H9 (cell line): ENCODE data around the gene CROCC. TPM values are rescaled to one million over a fixed set of nuclear protein-coding genes. Genes with fewer than 3 reads are reported as not detected.
A peak's percentile ranks its signal among the peaks of the same experiment; 100 is the strongest.

Experiments used
- DNase-seq: peaks from one replicate; pipeline ENCODE4 v3.0.0-alpha.2; 2017
- H2AFZ ChIP-seq: one replicate; pipeline ENCODE4 v1.6.1; 2013; ENCODE audit warnings: mild to moderate bottlenecking, low read length, control low read depth, moderate library complexity
- H2AK5ac ChIP-seq: 2 replicates; pipeline ENCODE4 v1.6.1; 2013; ENCODE audit warnings: low read length, control low read depth, mixed read lengths; ENCODE audit not compliant: insufficient read length
- H2BK120ac ChIP-seq: one replicate; pipeline ENCODE4 v1.6.1; 2013; ENCODE audit warnings: low read depth, mild to moderate bottlenecking, low read length, control low read depth, inconsistent platforms; ENCODE audit not compliant: poor library complexity, severe bottlenecking
- H2BK12ac ChIP-seq: 2 replicates; pipeline ENCODE4 v1.6.1; 2013; ENCODE audit warnings: low read length, control low read depth, mixed read lengths, low read depth; ENCODE audit not compliant: insufficient read length
- H2BK15ac ChIP-seq: 2 replicates; pipeline ENCODE4 v1.6.1; 2013; ENCODE audit warnings: low read depth, low read length, control low read depth
- H2BK20ac ChIP-seq: one replicate; pipeline ENCODE4 v1.6.1; 2013; ENCODE audit warnings: low read depth, mild to moderate bottlenecking, low read length, control low read depth, inconsistent platforms; ENCODE audit not compliant: poor library complexity, severe bottlenecking
- H2BK5ac ChIP-seq: 2 replicates; pipeline ENCODE4 v1.6.1; 2013; ENCODE audit warnings: low read length, control low read depth, mixed read lengths; ENCODE audit not compliant: insufficient read length
- H3K14ac ChIP-seq: 2 replicates; pipeline ENCODE4 v1.6.1; 2013; ENCODE audit warnings: low read length, control low read depth; ENCODE audit not compliant: insufficient read depth
- H3K18ac ChIP-seq: 2 replicates; pipeline ENCODE4 v1.6.1; 2013; ENCODE audit warnings: low read depth, mild to moderate bottlenecking, mixed read lengths, low read length, control low read depth; ENCODE audit not compliant: insufficient read length
- H3K23ac ChIP-seq: 2 replicates; pipeline ENCODE4 v1.6.1; 2013; ENCODE audit warnings: low read length, control low read depth, mixed read lengths, low read depth; ENCODE audit not compliant: insufficient read length
- H3K23me2 ChIP-seq: 2 replicates; pipeline ENCODE4 v1.6.1; 2013; ENCODE audit warnings: low read depth, mild to moderate bottlenecking, mixed read lengths, low read length, control low read depth; ENCODE audit not compliant: insufficient read length, poor library complexity, severe bottlenecking
- H3K27ac ChIP-seq: 2 replicates; pipeline ENCODE4 v1.5.1; 2013; ENCODE audit warnings: low read length, control low read depth, mixed read lengths, low read depth; ENCODE audit not compliant: insufficient read length
- H3K27me3 ChIP-seq: 2 replicates; pipeline ENCODE4 v1.6.1; 2013; ENCODE audit warnings: low read length, control low read depth, inconsistent platforms; ENCODE audit not compliant: insufficient read depth
- H3K4ac ChIP-seq: 2 replicates; pipeline ENCODE4 v1.6.1; 2013; ENCODE audit warnings: low read depth, mild to moderate bottlenecking, control low read depth, inconsistent platforms, low read length, moderate library complexity
- H3K4me1 ChIP-seq: 2 replicates; pipeline ENCODE4 v1.6.1; 2013; ENCODE audit warnings: low read length, control low read depth, inconsistent platforms; ENCODE audit not compliant: insufficient read depth
- H3K4me2 ChIP-seq: 2 replicates; pipeline ENCODE4 v1.6.1; 2013; ENCODE audit warnings: low read length, control low read depth, mixed read lengths; ENCODE audit not compliant: insufficient read length, insufficient read depth
- H3K56ac ChIP-seq: 2 replicates; pipeline ENCODE4 v1.6.1; 2013; ENCODE audit warnings: low read depth, mild to moderate bottlenecking, mixed read lengths, low read length, control low read depth; ENCODE audit not compliant: insufficient read length
- H3K79me1 ChIP-seq: 2 replicates; pipeline ENCODE4 v1.6.1; 2013; ENCODE audit warnings: low read depth, mild to moderate bottlenecking, moderate library complexity, low read length, control low read depth, inconsistent platforms; ENCODE audit not compliant: insufficient read depth, poor library complexity, severe bottlenecking
- H3K79me2 ChIP-seq: 2 replicates; pipeline ENCODE4 v1.6.1; 2013; ENCODE audit warnings: low read length, control low read depth, inconsistent platforms; ENCODE audit not compliant: insufficient read depth
- H3K9ac ChIP-seq: 2 replicates; pipeline ENCODE4 v1.6.1; 2013; ENCODE audit warnings: low read length, control low read depth, mixed read lengths; ENCODE audit not compliant: insufficient read length; ENCODE audit errors: extremely low read depth
- H3K9me3 ChIP-seq: one replicate; pipeline ENCODE4 v1.6.1; 2013; ENCODE audit warnings: low read depth, low read length, inconsistent platforms; ENCODE audit not compliant: control insufficient read depth
- H3T11ph ChIP-seq: one replicate; pipeline ENCODE4 v1.6.1; 2013; ENCODE audit warnings: mild to moderate bottlenecking, low read length, control low read depth, inconsistent platforms
- H4K20me1 ChIP-seq: one replicate; pipeline ENCODE4 v1.6.1; 2013; ENCODE audit not compliant: control insufficient read depth, insufficient read length, insufficient read depth
- H4K5ac ChIP-seq: 2 replicates; pipeline ENCODE4 v1.6.1; 2013; ENCODE audit warnings: low read depth, mild to moderate bottlenecking, mixed read lengths, low read length, control low read depth; ENCODE audit not compliant: insufficient read length
- H4K8ac ChIP-seq: replicated peaks from 2 replicates; pipeline ENCODE4 v1.6.1; 2013; ENCODE audit warnings: low read length, control low read depth, mixed read lengths, low read depth; ENCODE audit not compliant: insufficient read length
- H4K91ac ChIP-seq: 2 replicates; pipeline ENCODE4 v1.6.1; 2013; ENCODE audit warnings: low read depth, mild to moderate bottlenecking, moderate library complexity, mixed read lengths, low read length, control low read depth; ENCODE audit not compliant: insufficient read length
- H3K27ac Mint-ChIP-seq, 3 experiments: 2 replicates in 2 of 3; 3 replicates in 1 of 3; pipeline ENCODE4 v1.8.0; 2020 to 2021; ENCODE audit warnings: mixed read lengths in 3 of 3, mild to moderate bottlenecking in 1 of 3, moderate library complexity in 1 of 3
- H3K27me3 Mint-ChIP-seq: 2 replicates; pipeline ENCODE4 v1.8.0; 2021; ENCODE audit warnings: low read depth, mild to moderate bottlenecking, moderate library complexity, mixed read lengths
- H3K36me3 Mint-ChIP-seq, 3 experiments: 2 replicates in 2 of 3; 3 replicates in 1 of 3; pipeline ENCODE4 v1.8.0; 2020 to 2021; ENCODE audit warnings: low read depth in 3 of 3, mixed read lengths in 3 of 3; ENCODE audit not compliant: insufficient read depth in 1 of 3
- H3K4me1 Mint-ChIP-seq, 2 experiments: 2 replicates each; pipeline ENCODE4 v1.8.0; 2020; ENCODE audit warnings: mixed read lengths in 2 of 2
- H3K4me3 Mint-ChIP-seq, 2 experiments: 2 replicates in 1 of 2; 3 replicates in 1 of 2; pipeline ENCODE4 v1.8.0; 2020 to 2021; ENCODE audit warnings: mild to moderate bottlenecking in 2 of 2, mixed read lengths in 2 of 2, moderate library complexity in 1 of 2
- H3K9me3 Mint-ChIP-seq, 2 experiments: 2 replicates in 1 of 2; 3 replicates in 1 of 2; pipeline ENCODE4 v1.8.0; 2020; ENCODE audit warnings: mild to moderate bottlenecking in 2 of 2, mixed read lengths in 2 of 2, moderate library complexity in 1 of 2
- CTCF ChIP-seq: fragments of 200-600 bp; sonication (generic); conservative IDR thresholded peaks from 3 replicates; pipeline ENCODE4 v1.8.0; 2021; ENCODE audit warnings: antibody characterized with exemption, mild to moderate bottlenecking
- WGBS: extraction: QIAGEN DNeasy Blood & Tissue Kit; methylation state at CpG from one replicate; pipeline ENCODE4 v1.1.7; 2013; ENCODE audit warnings: missing lambda C conversion rate, low lambda C conversion rate, mixed read lengths; ENCODE audit not compliant: insufficient read length; ENCODE audit errors: extremely low coverage; 5-methylcytosine and 5-hydroxymethylcytosine counted together
- total RNA-seq: library from RNA; stranded (reverse); gene quantifications from 2 replicates; pipeline ENCODE4 v1.2.1, GENCODE V29; 2021

The CROCC gene
- total RNA-seq, 1 experiment from 2014 or later, result 40.7 TPM

- no peak overlapping the region for H3K56ac ChIP-seq
- H3K79me1 ChIP-seq, result no peaks in the 10 kb centered on the region
- H2BK15ac ChIP-seq, result no peak overlapping the region
- H2BK20ac ChIP-seq, result no peak overlapping the region
- H2BK5ac ChIP-seq, result no peak overlapping the region
- no peaks in the 10 kb centered on the region for H3K4me1 ChIP-seq
- H3K4me2 ChIP-seq, result no peak overlapping the region
- H2BK12ac ChIP-seq, result no peak overlapping the region
- H3K9me3 ChIP-seq, result no peaks in the 10 kb centered on the region
- Mint-ChIP-seq H3K27ac (no peak overlapping the region), H3K4me3 (0 out of 5 replicates have a peak overlapping the region, but pooled peaks of 1 of the 2 experiments have one; percentile 20), H3K4me1 (peaks cover 15 to 23% of the 10 kb centered on the region in 2 experiments), H3K27me3 (peaks cover 7% of the 10 kb centered on the region), H3K36me3 (peaks cover 4 to 18% (median 10%) of the 10 kb centered on the region in 3 experiments; a peak in 5 of 7 replicates), H3K9me3 (no peaks in the 10 kb centered on the region)
- no peak overlapping the region for H3K27ac ChIP-seq
- no peak overlapping the region for H4K5ac ChIP-seq
- no CpG with 5 or more reads among the region's 19 CpGs for WGBS
- no peak overlapping the region for H2AK5ac ChIP-seq
- no peaks in the 10 kb centered on the region for H3K79me2 ChIP-seq
- no peak overlapping the region for H4K8ac ChIP-seq
- H3K23ac ChIP-seq, result no peak overlapping the region
- no peaks in the 10 kb centered on the region for H3K23me2 ChIP-seq
- H4K20me1 ChIP-seq, result no peaks in the 10 kb centered on the region
- H4K91ac ChIP-seq, result no peak overlapping the region
- H3K9ac ChIP-seq, result no peak overlapping the region
- no peaks in the 10 kb centered on the region for H3K27me3 ChIP-seq
- H3T11ph ChIP-seq, result no peak overlapping the region
- TF ChIP-seq CTCF, result no peak
- no peak overlapping the region for H3K4ac ChIP-seq
- H2BK120ac ChIP-seq, result no peak overlapping the region
- DNase-seq, result no peak
- H3K14ac ChIP-seq, result no peak overlapping the region
- peak overlapping the region; percentile 27 for H3K18ac ChIP-seq
- no peak overlapping the region for H2AFZ ChIP-seq
Measured at GRCh38 chr1:16986113-16986512, 64.4 kb downstream of the CROCC start.
